GM19099 (cell line): ENCODE results near the gene TMEM74B.

Source experiments
- POLR2A ChIP-seq: IDR thresholded peaks from 3 replicates; pipeline ENCODE4 v1.6.1; 2011; ENCODE audit warnings: low read depth; ENCODE audit not compliant: insufficient read length; ENCODE audit errors: extremely low read depth

TMEM74B gene

DNA sequence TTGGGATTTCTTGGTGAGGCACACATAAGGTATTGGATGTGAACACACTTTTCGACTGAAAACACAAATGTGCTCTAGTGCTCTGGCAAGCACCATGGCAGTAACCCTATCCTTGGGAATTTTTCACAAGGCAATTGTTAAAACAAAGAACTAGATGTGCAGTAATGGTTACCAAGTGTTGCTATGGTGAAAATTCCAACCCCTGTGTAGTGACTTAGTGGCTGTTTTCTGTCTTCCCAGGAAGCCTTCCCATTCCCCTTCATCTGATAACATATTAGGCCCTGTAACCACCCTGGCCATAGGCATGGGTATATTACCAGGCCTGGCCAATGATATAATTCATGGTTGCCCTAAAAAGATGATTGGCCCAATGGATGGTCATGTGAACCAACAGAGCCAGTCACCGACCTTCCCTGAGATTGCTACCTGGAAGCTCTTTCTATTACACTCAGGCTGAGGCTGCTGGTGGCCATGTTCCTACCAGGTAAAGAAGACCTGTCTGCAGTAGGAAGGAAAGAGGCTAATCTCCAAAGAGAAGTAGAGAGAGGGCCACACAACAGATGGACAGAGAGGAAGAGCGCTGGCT lies 22.6 kb upstream of the TMEM74B start:
- TF ChIP-seq POLR2A, result no peak

DNA sequence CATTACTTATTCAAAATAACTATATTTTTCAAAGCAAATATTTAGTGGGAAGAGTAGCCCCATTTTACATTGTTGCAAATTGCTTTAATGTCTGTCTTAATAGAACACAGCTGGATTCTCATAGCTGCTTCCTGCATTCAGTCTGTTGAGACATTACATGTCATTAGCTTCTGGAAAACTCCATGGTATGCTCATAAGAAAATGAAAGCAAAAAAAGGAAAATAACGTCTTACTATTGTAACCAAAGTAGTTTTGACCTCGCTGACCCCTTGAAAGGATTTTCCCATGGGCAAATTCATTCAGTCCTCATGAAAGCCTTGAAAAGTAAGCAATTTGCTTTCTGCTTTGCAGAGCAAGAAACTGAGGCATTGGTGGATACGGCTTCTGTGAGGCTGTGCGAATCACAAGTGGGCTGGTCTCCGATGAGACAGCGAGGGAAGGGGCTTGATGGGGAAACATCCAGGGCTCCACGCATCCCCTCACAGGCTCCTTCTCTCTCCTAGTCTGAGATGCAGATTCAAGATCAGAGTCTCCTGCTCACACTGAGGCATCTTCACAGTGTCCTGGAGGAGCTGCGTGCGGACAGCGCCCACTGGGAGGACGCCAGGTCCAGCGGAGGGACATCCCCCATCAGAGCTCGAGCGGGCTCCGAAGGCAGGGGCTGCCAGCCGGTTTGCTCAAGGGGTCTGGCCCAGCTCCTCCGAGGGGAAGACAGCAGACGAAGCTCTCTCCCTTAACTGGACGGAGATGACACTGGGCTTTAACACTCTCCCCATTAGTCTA lies 21.8 kb upstream of the TMEM74B start:
- TF ChIP-seq POLR2A, result no peak

DNA sequence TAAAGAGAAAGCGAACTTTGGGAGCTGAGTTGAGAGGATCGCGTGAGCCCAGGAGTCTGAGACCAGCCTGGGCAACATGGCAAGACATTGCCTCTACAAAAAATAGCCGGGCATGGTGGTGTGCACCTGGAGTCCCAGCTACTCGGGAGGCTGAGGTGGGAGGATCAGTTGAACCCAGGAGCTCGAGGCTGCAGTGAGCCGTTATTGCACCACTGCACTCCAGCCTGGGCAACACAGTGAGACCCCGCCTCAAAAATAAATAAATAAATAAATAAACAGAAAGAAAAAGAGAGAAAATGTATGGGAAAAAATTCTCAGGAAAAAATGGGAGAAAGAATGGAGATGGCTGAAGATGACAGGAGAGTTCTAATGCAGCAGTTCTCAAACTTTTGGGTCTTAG lies 21.0 kb upstream of the TMEM74B start:
- no peak for TF ChIP-seq POLR2A

DNA sequence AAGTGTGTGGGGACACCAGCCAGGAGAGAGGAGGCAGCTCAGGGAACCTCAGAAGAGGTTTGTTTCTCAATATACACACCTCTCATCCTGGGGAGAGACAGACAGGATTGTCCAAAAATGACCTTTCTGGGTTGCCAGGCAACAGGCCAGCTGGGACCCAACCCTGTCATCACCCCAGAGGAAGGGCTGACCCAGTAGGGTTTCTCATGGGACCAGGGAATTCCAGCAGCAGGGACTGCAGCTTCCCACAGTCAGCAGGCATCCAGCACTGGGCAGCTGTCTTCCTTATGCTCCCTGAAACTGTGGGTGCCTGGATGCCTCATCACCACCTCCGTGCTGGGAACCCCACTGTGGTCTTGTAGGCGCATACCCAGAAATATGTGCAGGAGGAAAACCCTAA lies 19.8 kb upstream of the TMEM74B start:
- no peak for TF ChIP-seq POLR2A

DNA sequence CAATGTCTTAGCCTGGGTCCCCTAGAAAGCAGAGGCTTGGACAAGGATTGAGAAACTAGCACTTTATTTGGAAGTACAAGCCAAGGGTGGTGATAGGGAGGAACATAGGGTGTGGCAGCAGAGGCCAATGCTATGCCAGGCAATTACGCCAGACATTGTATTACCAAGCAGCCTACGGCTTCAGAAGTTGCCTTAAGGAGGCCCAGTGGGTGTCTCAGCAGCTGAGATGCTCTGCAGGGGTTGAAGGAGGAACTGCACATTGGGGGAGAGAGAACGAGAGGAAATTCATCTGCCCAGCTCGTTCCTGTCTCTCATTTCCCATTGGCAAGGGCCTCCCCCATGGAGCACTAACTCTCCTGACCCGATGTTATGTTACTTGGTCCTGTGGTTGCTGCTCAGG lies 19.3 kb upstream of the TMEM74B start:
- no peak for TF ChIP-seq POLR2A

DNA sequence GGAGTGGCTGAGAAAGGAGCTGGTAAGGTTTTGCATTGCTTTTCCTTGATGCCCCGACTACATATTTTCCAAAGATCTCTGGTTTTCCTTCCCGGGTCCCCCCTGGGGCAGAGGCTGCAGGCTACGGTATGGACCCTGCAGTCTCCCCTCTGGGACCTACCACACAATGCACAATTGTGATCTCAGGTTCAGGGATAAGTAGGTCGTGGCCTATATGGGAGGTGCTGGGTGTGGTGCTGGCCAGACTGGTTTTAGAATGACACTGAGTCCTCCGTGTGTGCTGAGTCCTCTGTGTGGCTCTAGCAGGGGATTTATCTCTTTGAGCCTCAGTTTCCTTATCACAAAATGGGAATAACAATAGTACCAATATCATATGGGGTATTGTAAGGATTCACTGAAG lies 18.8 kb upstream of the TMEM74B start:
- TF ChIP-seq POLR2A, result no peak

DNA sequence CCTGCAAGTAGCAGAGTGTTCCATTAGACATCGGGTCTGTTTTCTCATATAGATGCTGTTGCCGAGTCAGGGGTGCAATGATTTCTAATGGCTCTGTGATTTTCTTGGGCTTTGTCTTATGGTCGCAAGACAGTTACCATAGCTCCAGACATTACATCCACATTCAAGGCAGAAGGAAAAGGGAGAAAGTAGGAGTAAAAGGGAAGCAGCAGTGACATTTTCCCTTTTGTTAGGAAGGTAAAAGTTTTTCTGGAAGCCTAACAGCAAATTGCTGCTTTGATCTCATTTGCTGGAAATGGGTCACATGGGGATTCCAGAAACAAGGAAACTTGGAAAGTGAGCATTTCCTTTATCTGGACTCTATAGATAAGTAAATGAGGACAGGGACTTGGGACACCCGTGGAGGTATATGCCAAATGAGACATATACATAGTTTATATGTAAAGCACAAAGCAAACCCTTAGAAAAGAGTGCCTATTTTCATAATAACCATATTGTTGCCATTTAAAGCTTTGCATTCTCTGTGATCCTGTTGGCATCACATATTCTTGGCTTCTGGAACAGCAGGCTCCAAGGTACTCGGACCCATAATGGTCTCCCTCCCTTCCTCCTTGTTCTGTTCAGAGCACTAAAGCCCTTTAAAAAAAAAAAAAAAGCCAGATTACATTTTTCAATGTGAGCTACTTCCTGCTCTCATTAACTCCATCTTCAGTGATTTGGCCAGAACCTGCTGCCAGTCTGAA lies 18.2 kb upstream of the TMEM74B start, which contains the start of gene C20orf202:
Gene C20orf202, plus strand, starts transcription at position 693 of the 743 bp plus-strand sequence. CDS start 132 bp downstream, outside the sequence.
- TF ChIP-seq POLR2A, result no peak

DNA sequence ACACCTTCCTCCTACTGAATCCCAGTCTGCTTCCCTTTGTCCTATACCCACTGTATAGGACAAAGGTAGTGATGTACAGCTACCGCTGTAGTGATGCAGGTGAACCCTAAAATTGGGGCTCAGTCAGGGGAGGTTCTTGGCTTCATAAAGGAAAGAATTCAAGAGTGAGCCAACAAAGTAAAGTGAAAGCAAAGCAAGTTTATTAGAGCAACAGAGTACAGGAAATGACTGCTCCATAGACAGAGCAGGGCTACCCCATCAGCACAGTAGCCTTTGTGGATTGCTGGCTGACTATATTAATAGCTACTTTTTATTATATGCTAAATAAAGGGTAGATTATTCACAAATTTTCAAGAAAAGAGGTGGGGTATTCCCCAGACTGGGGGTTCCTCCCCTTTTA lies 15.2 kb upstream of the TMEM74B start:
- no peak for TF ChIP-seq POLR2A

DNA sequence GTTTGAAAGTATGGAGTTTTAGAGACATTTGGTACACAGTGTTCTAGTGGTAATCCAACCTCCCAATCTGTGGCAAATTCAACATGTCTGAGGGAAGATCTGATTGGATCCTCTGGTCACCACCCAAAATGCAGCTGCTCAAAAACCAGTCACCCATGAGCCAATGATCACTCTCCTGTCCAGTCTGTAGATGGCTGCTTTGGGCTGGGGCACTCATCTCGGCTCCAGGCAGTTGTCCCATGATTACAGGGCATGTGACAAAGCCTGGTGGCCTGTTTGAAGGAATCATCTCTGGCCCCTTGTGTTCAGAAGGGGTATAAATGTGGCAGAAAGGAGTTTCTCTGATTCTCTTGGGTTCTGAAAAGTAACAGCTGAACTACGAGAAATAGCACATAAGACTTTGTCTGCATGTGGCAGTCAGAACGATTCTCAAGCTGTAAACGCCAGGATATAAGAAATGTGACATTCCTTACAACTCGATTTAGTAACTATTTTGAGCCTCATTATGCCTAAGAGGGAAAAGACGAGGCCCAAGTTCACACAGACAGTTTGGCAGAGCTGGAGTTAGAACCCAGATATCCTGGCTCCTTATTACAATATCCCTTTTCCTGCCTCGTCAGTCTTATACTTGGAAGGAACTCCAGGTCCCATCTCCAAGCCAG lies 14.6 kb upstream of the TMEM74B start:
- no peak for TF ChIP-seq POLR2A

DNA sequence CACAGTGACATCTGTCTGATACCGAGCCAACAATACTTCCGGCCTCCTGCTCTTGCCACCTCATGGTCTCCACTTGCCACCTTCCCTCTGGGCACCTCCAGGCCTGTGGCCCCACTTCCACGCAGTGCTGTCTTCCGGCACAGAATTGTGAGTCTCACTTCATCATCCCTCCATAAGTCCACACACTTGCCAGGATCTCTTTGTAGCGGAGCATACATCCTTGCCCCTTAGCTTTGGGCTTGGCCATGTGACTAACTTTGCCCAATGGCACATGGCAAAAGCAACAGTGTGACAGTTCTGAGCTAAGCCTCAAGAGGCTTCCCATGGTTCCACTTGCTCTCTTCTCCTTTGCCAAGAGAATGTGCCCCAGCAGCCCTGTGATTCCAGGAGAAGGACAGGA lies 14.0 kb upstream of the TMEM74B start:
- no peak for TF ChIP-seq POLR2A

DNA sequence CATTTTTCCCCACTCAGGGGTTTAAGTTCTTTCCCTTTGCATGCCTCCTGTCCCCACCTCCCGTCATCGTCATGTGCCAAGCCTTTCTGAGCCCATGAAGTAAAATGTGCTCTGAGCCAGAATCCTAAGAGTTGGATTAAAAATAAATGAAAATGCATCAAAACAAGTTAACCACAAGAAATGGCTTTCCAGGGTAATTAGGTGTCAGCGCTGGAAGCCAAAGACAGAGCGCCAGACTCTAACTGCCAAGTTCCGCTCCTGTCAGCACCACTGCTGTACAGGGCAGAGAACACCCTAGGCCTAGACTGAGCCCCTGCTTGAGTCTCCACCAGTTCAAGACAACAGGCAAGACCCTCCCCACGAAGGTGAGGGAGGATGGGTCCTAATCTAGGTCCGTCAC lies 13.0 kb upstream of the TMEM74B start:
- TF ChIP-seq POLR2A, result no peak

DNA sequence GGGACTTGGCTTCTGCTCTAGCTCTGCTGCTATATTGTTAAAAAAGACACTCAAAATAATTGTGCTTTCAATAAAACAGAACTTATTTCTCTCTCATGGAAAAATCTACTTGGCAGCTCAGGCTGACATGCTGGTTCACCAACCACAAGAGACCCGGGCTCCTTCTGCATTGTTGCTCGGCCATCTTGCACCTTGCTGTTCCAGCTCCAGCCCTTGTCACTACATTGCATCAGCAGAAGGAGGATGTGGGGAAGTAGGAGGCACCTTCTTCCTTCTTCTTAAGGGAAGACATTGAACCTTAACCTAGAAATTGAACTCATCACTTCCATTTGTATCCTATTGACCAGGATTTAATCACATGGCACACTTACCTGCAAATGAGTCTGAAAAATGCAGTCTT lies 11.9 kb upstream of the TMEM74B start:
- no peak for TF ChIP-seq POLR2A

DNA sequence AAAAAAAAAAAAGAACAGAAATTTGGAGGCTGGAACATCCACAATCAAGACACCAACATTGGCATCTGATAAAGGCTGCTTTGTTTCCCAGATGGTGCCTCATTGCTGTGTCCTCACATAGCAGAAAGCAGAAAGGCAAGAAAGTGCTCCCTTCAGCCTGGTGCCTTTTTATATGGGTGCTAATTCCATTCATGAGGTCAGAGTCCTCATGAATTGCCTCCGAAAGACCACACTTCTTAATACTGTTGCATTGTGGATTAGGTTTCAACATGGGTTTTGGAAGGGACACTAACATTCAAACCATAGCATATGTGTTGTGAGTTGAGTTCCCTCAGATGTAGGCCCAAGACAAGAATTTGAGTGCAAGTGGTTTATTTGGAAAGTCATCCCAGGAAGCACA lies 10.4 kb upstream of the TMEM74B start:
- no peak for TF ChIP-seq POLR2A

DNA sequence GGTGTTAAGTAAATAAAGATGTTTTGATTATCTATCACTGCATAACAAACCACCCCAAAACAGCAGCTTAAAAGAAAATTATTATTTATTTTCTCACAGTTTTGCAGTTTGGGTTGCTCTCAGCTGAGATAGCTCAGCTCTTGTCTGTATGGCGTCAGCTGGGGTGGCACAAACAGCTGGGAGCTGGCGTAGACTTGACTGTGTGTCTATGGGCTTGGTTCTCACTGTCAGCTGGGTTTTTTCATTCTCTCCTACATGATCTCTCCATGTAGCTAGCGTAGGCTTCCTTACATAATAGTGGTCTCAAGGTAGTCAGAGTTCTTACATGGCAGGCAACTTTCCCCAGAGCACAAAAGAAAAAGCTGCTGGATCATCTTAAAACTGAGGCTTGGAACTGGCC lies 6.5 kb upstream of the TMEM74B start:
- TF ChIP-seq POLR2A, result no peak

DNA sequence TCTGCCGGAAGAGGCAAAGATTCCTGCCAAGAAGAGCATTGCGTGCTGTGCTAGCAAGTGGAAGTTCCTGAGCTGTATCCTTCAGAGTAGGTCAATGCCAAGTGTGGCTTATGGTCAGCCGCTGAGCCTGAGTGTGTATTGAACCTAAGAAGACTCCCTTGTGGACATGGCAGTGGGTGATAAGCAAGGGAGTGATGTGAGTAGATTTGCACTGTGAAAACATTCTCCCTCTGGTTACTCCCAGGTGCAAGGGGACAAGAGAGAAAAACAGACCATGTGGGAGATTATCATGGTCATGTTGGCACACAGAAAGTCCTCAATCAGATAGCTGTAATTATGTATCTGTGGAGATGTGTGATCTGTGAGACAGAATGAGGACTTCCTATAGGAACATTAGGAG lies 6.1 kb upstream of the TMEM74B start:
- TF ChIP-seq POLR2A, result no peak
